Mesothelial cell of epicardium (in vitro differentiated cells): ENCODE data around the gene MGMT. TPM values are rescaled to one million over a fixed set of nuclear protein-coding genes. Genes with fewer than 3 reads are reported as not detected.

Experiments used
- DNase-seq, 2 experiments: peaks; one replicate each; pipeline ENCODE4 v3.0.0; 2021; ENCODE audit warnings: low spot score in 2 of 2; ENCODE audit not compliant: unreplicated experiment in 2 of 2
- H3K27ac Mint-ChIP-seq: 2 replicates; pipeline ENCODE4 v1.8.0; 2021; ENCODE audit warnings: mixed read lengths
- H3K27me3 Mint-ChIP-seq: 2 replicates; pipeline ENCODE4 v1.8.0; 2021; ENCODE audit warnings: low read depth, mixed read lengths
- H3K36me3 Mint-ChIP-seq: 2 replicates; pipeline ENCODE4 v1.8.0; 2021; ENCODE audit warnings: mixed read lengths
- H3K4me1 Mint-ChIP-seq: 2 replicates; pipeline ENCODE4 v1.8.0; 2021; ENCODE audit warnings: mixed read lengths
- H3K4me3 Mint-ChIP-seq: 2 replicates; pipeline ENCODE4 v1.8.0; 2021; ENCODE audit warnings: mild to moderate bottlenecking, moderate library complexity, mixed read lengths
- H3K9me3 Mint-ChIP-seq: 2 replicates; pipeline ENCODE4 v1.8.0; 2021; ENCODE audit warnings: mixed read lengths
- total RNA-seq: library from RNA; stranded (reverse); gene quantifications from 3 replicates; pipeline ENCODE4 v1.2.1, GENCODE V29; 2021
- TF ChIP-seq, protein P1 (sequence below): fragments of 200-600 bp; sonication (generic); IDR thresholded peaks from one replicate; pipeline ENCODE4 v1.5.0; 2021; ENCODE audit warnings: antibody characterized with exemption; ENCODE audit not compliant: unreplicated experiment

Gene MGMT
- total RNA-seq, 1 donor from 2014 or later, result 35.7 TPM

DNA sequence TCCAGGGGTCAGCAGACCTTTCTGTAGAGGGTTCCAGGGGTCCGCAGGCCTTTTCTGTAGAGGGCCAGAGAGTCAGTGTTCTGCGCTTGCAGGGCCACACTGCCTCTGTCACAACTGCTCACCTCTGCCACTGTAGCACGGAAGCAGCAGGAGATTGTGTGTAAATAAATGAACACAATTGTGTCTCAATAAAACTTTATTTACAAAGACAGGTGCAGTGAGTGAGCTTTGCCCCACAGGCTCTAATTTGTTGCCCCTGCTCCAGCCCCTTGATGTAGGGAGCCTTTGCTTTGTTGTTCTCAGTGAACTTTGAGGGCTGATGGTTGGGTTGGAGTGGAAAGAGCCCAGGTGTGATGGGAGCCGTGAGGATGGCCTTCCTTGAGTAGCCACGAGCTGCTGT lies 67.8 kb downstream of the MGMT start:
- H3K4me1 Mint-ChIP-seq, result peaks cover 21% of the 10 kb centered on the region
- H3K36me3 Mint-ChIP-seq, result peaks cover 33% of the 10 kb centered on the region
- H3K9me3 Mint-ChIP-seq, result peaks cover 6% of the 10 kb centered on the region
- no peak overlapping the region for H3K27ac Mint-ChIP-seq
- no peaks in the 10 kb centered on the region for H3K27me3 Mint-ChIP-seq
- no peak overlapping the region for H3K4me3 Mint-ChIP-seq
- DNase-seq, result no peak
- TF ChIP-seq, protein P1, sequence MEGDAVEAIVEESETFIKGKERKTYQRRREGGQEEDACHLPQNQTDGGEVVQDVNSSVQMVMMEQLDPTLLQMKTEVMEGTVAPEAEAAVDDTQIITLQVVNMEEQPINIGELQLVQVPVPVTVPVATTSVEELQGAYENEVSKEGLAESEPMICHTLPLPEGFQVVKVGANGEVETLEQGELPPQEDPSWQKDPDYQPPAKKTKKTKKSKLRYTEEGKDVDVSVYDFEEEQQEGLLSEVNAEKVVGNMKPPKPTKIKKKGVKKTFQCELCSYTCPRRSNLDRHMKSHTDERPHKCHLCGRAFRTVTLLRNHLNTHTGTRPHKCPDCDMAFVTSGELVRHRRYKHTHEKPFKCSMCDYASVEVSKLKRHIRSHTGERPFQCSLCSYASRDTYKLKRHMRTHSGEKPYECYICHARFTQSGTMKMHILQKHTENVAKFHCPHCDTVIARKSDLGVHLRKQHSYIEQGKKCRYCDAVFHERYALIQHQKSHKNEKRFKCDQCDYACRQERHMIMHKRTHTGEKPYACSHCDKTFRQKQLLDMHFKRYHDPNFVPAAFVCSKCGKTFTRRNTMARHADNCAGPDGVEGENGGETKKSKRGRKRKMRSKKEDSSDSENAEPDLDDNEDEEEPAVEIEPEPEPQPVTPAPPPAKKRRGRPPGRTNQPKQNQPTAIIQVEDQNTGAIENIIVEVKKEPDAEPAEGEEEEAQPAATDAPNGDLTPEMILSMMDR, result no peak

DNA sequence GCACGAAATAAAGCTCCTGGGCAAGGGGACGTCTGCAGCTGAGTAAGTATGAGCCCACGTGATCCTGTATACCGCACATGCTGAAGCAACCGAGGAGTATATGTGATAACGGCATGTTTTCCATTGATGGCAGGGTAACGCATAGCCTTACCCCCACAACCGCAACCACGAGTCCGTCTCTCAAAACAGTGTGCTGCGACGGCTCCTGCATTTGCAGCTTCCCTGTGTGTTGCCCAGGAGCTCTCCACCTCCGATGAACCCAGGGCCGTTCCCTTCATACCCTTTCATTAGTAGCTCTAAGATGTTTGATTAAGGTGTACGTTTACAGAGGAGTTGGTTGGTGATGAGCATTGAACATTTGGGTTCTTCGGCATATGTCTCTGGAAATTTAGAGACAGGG lies 69.3 kb downstream of the MGMT start:
- no peak overlapping the region for H3K27ac Mint-ChIP-seq
- H3K4me3 Mint-ChIP-seq, result no peak overlapping the region
- DNase-seq, result no peak
- TF ChIP-seq, protein P1, result no peak
- H3K27me3 Mint-ChIP-seq, result no peaks in the 10 kb centered on the region
- H3K9me3 Mint-ChIP-seq, result peaks cover 6% of the 10 kb centered on the region
- H3K36me3 Mint-ChIP-seq, result peaks cover 33% of the 10 kb centered on the region
- H3K4me1 Mint-ChIP-seq, result peaks cover 25% of the 10 kb centered on the region

DNA sequence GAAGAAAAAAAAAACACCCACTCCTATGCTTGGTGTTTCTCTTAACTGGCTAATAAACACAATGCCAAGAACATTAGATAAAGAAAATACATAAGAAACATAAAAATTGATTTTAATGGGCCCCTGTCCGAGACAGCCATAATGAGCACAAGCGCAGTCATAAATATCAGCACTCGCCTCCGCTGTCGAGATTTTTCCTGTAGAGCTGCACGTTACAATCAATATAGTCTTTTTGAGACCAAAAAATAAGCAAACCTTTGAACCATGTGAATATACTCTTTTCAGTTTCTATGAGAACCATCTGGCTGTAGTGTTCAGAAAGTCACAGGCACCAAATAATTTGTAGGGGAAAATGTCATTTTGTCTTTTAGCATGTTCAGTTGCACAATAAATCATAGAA lies 70.1 kb downstream of the MGMT start:
- Mint-ChIP-seq H3K36me3 (peaks cover 33% of the 10 kb centered on the region), H3K27ac (peak overlapping the region; percentile 26), H3K4me3 (no peak overlapping the region), H3K4me1 (peaks cover 20% of the 10 kb centered on the region), H3K27me3 (no peaks in the 10 kb centered on the region), H3K9me3 (peaks cover 6% of the 10 kb centered on the region)
- TF ChIP-seq, protein P1, result no peak
- no peak for DNase-seq

DNA sequence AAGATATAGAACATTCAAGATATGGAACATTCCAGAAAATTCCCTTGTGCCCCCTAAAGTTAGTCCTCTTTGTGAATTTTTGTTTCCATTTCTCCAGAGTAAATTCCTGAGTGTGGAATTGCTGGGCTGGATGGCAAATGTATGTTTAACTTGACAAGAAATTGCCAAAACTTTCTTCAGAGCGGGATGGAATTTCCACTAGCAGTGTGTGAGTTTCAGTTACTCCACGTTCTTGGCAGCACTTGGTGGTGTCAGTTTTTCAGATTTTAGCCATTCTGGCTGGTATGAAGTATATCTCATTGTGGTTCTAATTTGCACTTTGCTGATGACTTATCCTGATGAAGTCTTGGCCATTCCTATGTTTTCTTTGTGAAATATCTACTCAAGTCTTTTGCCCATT lies 71.2 kb downstream of the MGMT start:
- TF ChIP-seq, protein P1, result no peak
- Mint-ChIP-seq H3K27me3 (no peaks in the 10 kb centered on the region), H3K27ac (no peak overlapping the region), H3K4me3 (no peak overlapping the region), H3K9me3 (peaks cover 6% of the 10 kb centered on the region), H3K36me3 (peaks cover 33% of the 10 kb centered on the region), H3K4me1 (peaks cover 18% of the 10 kb centered on the region)
- no peak for DNase-seq

DNA sequence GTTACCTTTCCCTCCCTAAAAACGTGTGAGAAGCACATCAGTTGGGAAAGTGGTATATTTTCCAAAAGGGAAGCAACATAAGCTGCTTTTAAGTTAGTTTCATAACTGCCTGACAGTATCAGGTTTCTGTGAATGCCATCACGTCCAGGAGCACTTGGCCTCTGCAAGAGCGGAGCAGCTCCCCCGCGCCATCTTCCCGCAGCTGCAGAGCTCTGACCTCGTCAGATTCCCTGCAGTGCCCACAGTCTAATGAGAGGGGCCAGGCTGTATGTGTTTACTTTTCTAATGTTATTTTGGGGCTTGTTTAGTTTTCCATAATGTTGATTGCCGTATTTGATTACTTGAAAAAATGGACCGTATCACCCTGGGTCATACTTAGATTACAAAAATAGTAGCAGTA lies 74.2 kb downstream of the MGMT start:
- TF ChIP-seq, protein P1, result no peak
- Mint-ChIP-seq H3K9me3 (no peaks in the 10 kb centered on the region), H3K27me3 (no peaks in the 10 kb centered on the region), H3K4me1 (peaks cover 28% of the 10 kb centered on the region), H3K4me3 (no peak overlapping the region), H3K27ac (peak overlapping the region; percentile 23), H3K36me3 (peaks cover 25% of the 10 kb centered on the region)
- DNase-seq, result no peak
